Measurements from ENCODE around the gene CALHM3.

GRCh38 chr10:103472005-103472404 lies 7.0 kb downstream of the CALHM3 start:
- TF ChIP-seq CTCF (IDR thresholded peaks at IDR 0.05), result no peak
- TF ChIP-seq POLR2AphosphoS5 (IDR thresholded peaks at IDR 0.05; ENCODE audit: insufficient read depth in 1 of 2, low read depth in 1 of 2), result no peak
